PFSK-1 (cell line): Measurements from ENCODE around the gene EEFSEC.

Experiments
- FOXP2 ChIP-seq: optimal IDR thresholded peaks from 2 replicates; pipeline ENCODE3; 2011; ENCODE audit warnings: borderline replicate concordance, control low read depth, inconsistent platforms; ENCODE audit not compliant: insufficient read depth; ENCODE audit errors: extremely low read length, extremely low read depth
- POLR2AphosphoS5 ChIP-seq: IDR thresholded peaks from 2 replicates; pipeline ENCODE4 v1.6.1; 2012; ENCODE audit warnings: low read depth, mild to moderate bottlenecking, control low read depth, low read length, moderate library complexity
- SIN3A ChIP-seq: IDR thresholded peaks from 2 replicates; pipeline ENCODE4 v1.6.1; 2012; ENCODE audit warnings: mild to moderate bottlenecking, low read length, moderate library complexity, borderline replicate concordance; ENCODE audit not compliant: insufficient read depth
- TAF1 ChIP-seq: IDR thresholded peaks from 2 replicates; pipeline ENCODE4 v1.6.1; 2012; ENCODE audit warnings: low read length, control low read depth, borderline replicate concordance; ENCODE audit not compliant: insufficient read depth
- TF ChIP-seq, protein P1 (sequence below), 2 experiments: IDR thresholded peaks; 2 replicates each; pipeline versions ENCODE4 v1.6.1 to v1.8.0; 2011 to 2012; ENCODE audit warnings: low read depth in 2 of 2, low read length in 2 of 2, control low read depth in 1 of 2, inconsistent platforms in 1 of 2, mild to moderate bottlenecking in 1 of 2, moderate library complexity in 1 of 2; ENCODE audit not compliant: insufficient read depth in 1 of 2

EEFSEC gene

DNA sequence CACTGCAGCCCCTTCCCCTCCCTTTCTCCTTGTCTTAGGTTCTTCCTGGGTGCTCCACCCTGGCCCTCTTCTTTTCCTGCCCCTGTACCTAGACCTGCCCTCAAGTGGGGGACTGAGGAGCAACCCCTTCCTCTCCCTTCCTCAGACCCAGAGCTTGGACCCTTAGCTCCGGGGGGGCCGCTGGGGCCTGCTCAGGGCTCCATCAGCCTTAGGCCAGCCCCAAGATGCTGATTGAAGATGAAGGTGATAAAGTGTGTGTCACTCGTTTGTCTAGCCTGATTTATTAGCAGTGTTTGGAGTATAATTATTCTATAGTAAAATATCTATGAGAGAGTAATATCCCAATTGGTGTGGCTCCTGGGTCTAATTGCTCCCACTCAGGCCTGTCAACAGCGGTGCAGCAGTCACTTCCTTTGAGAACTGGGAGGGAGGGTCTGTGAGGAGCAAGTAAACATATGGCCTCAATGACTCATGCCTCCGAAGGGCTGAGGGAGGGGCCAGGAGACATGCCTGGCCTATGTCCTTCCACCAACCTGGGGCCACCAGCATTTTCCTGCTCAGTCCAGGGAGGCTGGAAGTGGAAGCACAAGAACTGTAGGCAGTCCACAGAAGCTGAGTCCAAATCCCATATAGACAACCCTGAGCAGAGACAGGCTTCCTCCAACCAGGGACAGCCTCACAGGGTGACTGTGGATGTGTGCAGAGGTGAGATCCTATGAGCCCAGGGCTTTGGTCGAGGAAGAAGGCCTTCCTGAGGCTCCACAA is 190.2 kb downstream of the EEFSEC start:
- TF ChIP-seq SIN3A (0 out of 2 replicates have a peak, but pooled peaks have one; percentile 39), POLR2AphosphoS5 (peak; percentile 43; the same call in 1 of the 2 replicates), FOXP2 (peak; percentile 98), TAF1 (0 out of 2 replicates have a peak, but pooled peaks have one; percentile 21)
- TF ChIP-seq, protein P1, sequence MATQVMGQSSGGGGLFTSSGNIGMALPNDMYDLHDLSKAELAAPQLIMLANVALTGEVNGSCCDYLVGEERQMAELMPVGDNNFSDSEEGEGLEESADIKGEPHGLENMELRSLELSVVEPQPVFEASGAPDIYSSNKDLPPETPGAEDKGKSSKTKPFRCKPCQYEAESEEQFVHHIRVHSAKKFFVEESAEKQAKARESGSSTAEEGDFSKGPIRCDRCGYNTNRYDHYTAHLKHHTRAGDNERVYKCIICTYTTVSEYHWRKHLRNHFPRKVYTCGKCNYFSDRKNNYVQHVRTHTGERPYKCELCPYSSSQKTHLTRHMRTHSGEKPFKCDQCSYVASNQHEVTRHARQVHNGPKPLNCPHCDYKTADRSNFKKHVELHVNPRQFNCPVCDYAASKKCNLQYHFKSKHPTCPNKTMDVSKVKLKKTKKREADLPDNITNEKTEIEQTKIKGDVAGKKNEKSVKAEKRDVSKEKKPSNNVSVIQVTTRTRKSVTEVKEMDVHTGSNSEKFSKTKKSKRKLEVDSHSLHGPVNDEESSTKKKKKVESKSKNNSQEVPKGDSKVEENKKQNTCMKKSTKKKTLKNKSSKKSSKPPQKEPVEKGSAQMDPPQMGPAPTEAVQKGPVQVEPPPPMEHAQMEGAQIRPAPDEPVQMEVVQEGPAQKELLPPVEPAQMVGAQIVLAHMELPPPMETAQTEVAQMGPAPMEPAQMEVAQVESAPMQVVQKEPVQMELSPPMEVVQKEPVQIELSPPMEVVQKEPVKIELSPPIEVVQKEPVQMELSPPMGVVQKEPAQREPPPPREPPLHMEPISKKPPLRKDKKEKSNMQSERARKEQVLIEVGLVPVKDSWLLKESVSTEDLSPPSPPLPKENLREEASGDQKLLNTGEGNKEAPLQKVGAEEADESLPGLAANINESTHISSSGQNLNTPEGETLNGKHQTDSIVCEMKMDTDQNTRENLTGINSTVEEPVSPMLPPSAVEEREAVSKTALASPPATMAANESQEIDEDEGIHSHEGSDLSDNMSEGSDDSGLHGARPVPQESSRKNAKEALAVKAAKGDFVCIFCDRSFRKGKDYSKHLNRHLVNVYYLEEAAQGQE (IDR thresholded peaks at IDR 0.05; ENCODE audit: insufficient read depth in 1 of 2, low read depth in 2 of 2, low read length in 2 of 2): no peak

DNA sequence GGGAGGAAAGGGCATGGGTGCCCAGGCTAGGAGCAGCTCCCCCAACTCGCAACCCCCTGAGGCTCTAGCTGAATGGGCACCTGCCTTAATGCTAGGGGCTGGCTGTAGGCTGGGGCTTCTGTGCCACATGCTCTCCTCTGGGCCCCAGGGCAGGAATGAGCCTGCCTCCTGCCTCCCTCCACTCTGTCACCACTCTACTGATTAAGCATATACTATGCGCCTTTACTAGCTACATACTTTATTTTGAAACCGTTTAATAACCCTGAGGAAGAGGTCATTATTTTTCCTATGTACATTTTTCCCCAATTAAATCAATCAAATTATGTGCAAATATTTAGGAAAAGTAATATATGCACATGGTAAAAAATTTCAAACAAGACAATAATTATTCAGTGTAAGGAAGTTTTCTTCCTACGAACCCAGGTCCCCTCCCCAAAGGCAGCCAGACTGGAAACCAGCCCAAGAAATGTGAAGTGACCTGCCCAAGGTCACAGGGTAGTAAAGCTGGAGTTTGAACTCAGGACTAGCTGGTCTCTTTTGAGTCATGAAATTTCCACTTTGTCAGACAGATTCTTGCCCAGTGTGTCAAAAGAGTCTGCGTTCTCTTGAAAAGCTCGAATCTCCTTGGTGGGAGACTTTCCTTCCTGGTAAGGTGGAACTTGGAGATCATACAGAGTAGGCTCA is 190.9 kb downstream of the EEFSEC start:
- TF ChIP-seq TAF1: no peak
- TF ChIP-seq, protein P1 (IDR thresholded peaks at IDR 0.05; ENCODE audit: insufficient read depth in 1 of 2, low read depth in 2 of 2, low read length in 2 of 2): no peak
- TF ChIP-seq SIN3A: no peak
- no peak for TF ChIP-seq FOXP2
- no peak for TF ChIP-seq POLR2AphosphoS5

- TF ChIP-seq SIN3A (no peak), POLR2AphosphoS5 (no peak), FOXP2 (no peak)
Measured at GRCh38 chr3:128345196-128345595, 191.9 kb downstream of the EEFSEC start.

GRCh38 chr3:128346562-128346961 is 193.3 kb downstream of the EEFSEC start:
- TF ChIP-seq TAF1: no peak
- no peak for TF ChIP-seq SIN3A
- no peak for TF ChIP-seq FOXP2
- no peak for TF ChIP-seq POLR2AphosphoS5
- TF ChIP-seq, protein P1 (IDR thresholded peaks at IDR 0.05; ENCODE audit: insufficient read depth in 1 of 2, low read depth in 2 of 2, low read length in 2 of 2): no peak

- no peak for TF ChIP-seq TAF1
Measured at GRCh38 chr3:128347282-128347681, 194.0 kb downstream of the EEFSEC start.

GRCh38 chr3:128348075-128348474 is 194.8 kb downstream of the EEFSEC start:
- TF ChIP-seq SIN3A: no peak
- TF ChIP-seq TAF1: no peak
- no peak for TF ChIP-seq POLR2AphosphoS5
- TF ChIP-seq, protein P1 (IDR thresholded peaks at IDR 0.05; ENCODE audit: insufficient read depth in 1 of 2, low read depth in 2 of 2, low read length in 2 of 2): no peak
- TF ChIP-seq FOXP2: no peak
